Stimulated activated CD4-positive, alpha-beta T cell treated with anti-CD3 and anti-CD28 coated beads, Interleukin-4, amount 100 ng/mL, for 48 hours (primary cell): ENCODE data around the gene CHDH.

Source experiments
- DNase-seq, 2 donors: peaks; one replicate each; pipeline ENCODE4 v3.0.0-alpha.2; 2020; ENCODE audit warnings: low read depth in 2 of 2

CHDH gene

DNA sequence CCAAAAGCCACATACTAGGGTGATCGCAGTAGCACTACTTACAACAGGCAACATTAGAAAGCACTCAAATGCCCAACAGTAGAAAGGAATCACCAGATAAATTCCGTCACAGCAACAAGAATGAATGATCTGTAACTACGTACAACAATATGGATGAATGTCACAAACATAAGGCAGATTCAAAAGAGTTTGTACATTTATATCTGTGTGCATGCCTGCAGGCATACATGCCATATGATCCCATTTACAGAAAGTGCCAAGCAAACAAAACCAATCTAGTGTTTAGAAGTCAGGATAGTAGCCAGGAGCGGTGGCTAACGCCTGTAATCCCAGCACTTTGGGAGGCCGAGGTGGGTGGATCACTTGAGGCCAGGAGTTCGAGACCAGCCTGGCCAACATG, 3.7 kb upstream of the CHDH start:
- no peak for DNase-seq

DNA sequence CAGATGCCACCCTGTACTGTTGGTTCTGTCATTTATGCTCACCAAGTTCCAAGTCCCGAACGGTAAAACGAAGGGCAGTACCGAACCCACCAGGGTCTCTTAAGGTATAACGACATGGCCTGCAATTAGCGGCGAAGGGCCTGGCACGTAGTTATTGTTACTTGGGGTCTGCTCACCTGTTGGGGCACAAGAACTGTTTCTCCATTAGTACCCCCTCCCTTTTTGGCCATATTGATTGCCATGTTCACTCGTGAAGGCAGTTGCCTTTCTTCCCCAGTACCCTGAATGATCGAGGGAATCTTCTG, 584 bp upstream of the CHDH start:
- DNase-seq: no peak

DNA sequence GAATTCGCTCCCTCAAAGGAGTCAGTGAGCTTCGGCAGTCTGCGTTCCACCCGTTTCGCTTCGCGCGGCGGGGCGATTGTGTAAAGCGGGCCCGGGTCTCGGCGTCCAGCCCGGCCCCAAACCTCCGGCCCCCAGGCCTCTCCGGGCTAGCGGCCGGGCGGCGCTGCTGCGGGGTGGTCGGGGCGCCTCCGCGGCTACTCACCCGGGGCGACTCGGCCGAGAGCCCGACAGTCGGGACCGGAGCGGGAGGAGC, 412 bp downstream of the CHDH start:
- DNase-seq: no peak

DNA sequence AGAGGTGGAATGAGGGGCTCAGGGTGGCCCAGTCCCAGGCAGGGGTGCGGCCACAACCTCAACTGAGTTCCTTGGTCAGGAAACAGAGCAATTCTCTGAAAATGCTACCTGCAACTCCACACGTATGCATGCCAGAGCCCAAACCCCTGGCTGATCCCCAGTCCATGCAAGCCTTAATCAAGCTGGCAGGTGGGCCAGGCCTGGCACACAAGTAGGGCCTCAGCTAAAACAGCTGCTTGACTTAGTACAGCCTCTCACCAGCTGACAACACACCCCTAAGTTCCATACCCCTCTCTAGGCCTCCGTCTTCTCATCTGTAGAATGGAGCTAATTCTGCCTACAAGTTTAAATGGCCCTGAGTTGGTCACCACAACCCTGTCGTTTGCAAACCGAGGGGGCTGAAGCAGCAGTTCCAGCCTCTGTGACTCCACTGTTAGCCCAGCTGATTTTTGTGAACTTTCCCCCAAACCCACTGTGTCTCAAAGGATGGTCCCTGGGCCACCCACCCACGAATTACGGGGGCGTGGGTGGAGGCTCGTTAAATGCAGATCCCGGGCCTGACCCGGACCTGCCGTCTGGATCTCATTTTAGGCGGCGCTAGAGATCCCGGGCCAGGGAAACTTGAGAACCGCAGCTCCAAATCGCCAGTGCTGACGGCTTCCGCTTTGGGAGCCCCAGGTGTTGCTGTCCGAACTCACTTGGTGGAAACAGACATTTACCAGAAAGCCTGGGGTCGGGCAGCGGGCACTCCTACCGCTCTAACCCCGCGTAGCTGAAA, 927 bp downstream of the CHDH start:
- DNase-seq: no peak

DNA sequence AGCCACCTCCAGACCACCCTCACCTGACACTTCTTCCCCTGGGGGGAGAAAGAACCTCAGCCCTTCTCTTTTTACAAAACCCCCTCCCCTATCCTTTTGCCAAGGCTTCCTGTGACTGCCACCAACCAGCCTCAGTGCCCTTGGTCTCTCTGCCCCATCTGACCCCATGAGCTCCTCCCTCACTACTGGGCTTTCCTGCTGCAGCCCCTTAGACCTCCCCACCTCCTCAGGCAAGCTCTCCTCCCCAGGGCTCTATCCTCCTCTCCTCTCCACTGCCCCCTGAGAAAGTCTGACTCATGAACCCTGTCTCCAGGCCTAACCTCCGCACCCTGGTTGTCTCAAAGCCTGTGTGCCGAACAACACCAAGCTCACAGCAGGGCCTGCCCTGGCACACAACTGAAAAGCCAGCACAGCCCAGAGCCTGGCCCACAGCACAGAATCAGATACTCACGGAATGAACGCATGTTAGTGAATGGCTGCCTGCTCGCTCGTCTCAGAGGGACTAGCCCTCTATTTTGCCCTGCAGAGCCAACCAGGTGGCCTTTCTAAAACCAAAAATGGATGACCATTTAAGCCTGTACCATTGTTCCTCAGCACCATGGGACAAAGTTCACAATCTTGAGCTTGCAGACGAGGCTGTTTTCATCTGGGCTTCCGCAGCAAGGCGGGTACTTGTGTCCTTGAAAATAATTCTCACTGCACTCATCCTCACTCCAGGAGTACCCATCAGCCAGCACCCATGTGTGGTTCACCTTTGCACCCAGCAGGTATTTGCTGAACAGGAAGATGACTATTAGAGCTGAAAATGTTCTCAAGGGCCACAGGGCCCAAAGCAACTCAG, 1.7 kb downstream of the CHDH start:
- DNase-seq: no peak

DNA sequence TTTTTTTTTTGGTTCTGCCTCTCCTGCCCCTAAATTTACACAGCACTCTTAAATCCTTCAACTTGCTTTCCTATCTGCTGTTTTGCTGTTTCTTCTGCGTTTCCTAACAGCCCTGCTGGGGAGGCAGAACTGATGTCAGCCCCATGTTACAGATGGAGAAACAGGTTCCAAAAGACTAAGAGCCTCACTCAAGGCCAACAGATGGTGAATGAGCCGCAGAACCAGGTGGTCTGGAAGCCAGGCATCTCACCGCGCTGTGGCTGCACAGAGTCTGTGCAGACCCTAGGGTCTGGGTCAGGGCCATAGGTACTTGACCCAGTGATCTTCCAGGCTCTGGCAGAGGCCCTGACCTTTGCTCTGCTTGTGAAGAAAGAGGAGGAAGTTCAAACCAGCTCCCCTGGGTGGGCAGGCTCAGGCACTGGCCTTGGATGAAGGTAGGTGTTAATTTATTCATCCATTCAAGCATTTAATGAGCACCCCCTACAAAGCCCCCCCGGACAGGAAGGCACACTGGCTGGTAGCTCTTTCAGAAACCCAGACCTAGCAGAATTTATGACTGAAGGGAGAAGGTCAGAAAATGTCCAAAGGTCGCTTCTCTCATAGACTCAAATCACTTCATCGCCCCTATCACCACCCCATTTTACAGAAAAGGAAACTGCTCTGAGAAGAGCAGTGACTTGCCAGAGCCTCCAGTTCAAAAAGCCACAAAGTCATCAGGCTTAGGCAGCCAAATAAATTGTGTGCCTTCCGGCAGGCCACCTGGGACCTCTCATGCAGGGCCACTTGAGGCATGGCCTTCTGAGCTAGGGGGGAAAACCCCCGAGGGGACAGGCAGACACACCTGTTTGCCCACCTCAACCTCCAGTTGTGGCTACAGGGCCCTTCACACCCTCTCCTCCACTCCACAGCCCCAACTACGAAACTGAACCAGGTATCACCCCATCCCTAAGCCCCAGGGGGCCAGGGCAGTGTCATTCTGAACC, 2.7 kb downstream of the CHDH start:
- DNase-seq: no peak

DNA sequence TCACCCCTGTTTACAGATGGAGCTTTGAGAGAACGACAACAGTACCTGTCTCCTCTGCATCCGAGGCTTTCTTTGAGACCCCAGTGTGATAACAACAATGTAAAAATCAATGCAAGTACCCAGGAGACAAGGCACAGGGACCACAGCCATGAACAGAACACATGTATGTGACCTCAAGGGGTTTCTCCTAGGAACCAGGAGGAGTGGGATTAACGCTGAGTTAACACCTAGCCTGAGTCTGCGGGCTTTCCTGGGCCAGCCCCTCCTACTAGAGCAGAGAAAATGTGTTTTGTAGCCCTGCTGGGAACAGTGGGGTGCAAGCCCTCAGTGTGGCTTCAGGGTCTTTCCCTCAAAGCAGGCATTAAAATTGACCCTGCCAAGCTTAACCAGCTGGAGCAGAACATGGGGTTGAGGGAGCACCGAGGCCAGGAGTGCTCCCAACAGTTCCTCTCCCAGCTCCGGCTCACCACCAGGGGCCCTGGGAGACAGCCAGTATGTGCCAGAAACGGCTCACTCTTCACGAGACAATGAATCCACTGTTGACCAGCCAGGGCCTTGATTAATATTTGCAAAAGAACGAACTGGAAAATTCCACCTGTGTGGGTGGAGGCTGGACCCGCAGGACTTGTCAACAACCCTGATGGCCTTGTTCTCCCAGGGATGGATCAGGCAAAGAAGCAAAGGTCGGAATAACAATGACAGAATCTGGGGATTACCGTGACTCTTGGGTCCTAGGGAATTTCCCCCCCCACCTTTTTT, 3.6 kb downstream of the CHDH start:
- no peak for DNase-seq

DNA sequence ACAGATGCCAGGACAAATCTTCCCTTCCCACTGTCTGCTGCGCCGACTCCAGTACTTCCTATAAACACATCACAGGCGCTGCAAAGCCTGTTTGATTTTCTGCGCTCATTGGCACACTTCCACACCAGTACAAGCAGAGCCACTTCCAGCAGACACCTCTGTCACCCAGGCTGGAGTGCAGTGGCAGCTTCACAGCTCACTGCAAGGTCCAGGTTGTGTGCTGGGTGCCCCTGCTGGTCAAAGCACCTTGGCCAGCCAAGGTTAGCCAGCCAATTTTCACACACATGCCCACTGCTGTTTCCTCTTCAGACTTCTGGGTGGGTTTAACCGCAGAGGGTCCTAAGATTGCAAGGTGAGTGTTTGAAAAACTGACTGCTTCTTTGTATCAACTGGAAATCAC, 4.9 kb downstream of the CHDH start:
- DNase-seq: no peak

DNA sequence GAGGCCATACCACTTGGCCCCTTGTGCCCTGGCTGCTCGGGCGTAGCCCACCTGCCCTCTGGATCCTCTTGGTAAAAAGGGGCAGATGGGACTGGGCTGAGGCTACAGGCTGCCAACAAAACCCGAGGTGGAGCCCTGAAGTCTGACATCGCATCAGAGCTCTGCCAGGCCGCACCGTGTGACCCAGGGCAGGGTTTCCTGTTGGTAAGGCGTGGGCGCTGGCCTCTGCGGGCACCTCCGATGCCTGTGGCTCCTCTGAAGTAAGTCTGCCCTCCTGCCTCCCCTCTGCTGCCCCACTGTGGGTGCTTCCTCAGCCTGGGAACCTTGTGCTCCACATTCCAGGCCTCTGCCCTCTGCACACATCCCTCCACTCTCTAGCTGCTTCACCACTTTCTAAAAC, 8.9 kb downstream of the CHDH start:
- no peak for DNase-seq

DNA sequence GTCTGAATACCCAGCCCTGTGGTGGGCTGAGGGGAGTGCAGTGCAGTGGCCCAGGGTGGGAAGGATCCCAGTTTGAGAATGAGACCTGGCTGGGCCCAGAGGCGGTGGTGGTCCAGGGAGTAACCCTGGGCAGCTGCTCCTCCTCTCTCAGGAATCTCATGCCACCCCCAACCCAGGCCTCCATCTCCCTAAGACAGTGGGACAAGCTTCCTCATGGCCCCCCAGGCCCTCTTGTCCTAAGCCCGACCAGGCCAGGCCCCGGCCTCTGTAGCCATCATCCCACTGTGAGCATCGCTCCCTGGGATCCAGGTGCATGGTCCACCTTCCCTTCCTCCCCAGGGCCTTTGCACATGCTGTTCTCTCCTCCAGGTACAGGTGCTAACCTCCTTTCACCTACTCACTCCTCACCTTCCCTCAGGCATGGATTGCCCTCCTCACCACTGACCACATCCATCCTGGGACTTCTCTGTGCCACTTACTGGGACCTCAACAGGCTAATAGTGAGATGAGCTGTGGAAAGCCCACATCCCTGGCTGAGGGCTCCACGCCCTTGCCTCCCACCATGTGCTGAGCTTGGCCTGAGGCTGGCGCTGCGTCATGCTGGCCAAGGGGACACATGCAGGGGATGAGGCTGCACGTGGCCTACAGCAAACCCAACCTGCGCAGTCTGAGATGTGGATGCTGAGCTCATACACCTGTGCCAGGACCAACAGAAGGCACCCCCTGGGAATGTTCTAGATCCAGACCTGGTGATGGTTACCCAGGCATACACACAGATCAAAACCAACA, 9.9 kb downstream of the CHDH start:
- no peak for DNase-seq

DNA sequence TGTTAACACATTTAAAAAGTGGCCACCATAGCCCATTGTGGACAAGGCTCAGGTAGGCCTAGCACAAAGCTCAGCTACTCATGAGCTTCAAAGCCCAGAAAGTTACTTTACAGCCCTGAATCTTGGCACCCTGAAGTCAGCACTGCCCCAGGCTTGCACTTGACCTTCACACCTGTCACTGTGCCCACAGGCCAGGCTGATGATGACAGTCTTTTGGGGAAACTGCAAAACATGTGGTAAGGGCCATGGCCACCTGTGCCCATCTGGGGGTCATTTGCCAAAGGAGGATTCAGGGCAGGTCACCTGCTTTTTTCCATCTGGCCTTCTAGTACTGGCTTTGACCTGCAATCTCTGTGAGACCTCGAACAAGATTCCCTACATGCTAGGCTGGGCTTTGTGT, 11.0 kb downstream of the CHDH start:
- no peak for DNase-seq

DNA sequence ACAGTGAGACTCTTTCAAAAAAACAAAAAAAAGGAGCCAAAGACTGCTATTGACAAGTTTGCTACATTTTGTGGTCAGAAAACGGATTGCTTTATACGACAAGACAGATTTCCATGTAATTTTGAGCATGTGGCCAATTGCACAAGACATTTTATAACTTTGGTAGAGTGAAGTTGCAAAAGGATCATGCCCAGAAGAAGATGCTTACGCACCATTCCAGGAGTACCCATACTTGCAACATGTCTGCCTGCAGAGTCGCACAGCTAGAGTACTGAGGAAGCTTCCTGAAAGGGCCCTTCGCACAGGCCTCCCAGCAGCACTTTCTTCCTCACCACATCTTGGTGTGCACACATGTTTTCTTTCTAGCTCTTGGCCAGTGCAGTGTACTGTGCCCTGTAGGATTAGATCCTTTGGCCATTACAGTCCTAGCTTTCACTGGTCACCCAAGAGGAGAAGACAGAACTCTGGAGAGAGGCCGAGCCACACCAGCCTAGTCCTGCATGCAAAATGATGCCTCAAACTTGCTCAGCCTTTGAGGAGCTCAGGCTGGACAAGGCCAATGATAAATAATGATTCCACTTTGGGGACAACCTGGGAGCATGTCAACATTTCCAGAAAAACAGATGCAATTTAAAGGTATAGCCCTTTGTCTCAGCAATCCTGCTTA, 11.7 kb downstream of the CHDH start:
- no peak for DNase-seq

DNA sequence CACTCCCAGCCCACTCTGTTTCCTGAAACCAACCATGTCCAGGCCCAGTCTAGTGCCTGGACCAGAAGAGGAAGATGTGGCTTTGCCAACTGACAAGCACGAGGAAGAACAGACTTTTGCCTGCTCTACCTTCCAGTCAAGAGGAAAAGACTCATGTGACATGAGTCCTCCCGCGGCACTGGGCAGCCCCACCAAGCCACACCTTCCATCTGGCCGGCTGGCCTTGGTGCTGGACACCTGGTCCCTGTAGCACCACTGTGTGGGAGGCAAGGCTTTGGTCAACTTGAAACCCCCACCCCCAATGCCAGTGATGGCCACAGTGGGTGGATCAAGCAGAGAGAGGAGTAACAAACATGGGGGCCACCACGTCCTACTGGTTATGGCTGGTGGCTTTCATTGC, 12.5 kb downstream of the CHDH start:
- no peak for DNase-seq

DNA sequence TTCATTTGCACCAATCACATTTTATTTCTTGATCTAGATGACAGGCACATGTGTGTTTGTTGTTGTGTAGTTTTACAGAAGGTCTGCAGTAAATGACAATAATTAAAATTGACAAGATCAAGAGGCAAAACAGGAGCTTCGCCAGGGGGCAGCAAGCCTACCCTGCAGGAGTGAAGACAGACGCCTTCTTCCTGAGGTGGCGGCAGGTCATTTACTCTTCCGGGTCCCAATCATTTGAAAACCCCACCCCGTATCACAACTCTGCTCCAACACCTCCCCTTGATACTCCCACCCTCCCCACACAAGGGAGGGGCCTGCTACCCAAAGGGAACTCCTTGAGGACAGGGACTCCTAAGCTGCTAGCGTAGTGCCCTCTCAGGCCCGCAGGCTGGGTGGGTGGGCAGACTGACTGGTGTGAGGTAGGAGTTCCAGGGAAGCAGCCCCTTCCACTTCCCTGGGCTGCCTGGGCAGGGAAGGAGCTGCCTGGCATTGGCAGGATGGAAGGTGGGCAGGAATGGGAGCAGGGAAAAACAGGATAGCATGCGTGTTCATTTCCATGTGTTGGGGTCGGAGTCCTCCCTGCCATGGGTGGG, 13.1 kb downstream of the CHDH start:
- DNase-seq: no peak

DNA sequence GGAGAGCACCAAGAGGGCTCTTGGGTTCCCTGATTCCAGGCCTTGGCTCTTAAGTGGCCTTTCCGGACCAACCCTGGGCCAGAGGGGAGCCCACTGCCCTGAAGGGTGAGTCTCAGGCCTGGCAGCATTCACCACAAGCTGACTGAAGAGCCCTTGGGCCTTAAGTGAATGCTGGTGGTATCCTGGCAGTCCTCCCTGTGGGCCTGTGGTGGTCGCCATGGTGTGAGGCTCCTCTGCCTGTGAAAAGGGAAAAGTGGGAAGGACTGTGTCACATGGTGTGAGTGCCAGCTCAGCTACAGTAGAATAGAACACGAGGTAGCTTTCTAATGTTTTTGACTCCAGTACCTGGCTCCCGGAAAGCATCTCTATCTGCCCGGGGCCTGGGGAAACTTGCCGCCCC, 15.3 kb downstream of the CHDH start:
- DNase-seq: no peak

DNA sequence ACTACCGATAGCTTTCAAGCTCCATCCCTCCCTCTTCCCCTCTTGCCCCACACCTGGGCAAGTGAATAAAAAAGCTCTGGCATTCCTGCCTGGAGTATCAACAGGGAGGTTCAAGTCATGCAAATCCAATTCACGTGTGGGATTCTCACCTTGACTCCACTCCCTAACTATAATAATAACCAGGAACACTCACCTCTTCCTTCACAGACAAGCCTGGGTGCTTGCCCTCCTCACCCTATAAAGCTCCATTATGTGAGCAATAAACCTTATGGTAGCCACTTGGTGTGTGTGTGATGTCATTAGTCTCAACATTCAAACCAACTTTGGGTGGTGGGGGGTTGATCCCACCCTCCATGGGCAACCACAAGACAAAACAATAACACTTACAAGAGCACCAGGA, 16.6 kb downstream of the CHDH start:
- no peak for DNase-seq

DNA sequence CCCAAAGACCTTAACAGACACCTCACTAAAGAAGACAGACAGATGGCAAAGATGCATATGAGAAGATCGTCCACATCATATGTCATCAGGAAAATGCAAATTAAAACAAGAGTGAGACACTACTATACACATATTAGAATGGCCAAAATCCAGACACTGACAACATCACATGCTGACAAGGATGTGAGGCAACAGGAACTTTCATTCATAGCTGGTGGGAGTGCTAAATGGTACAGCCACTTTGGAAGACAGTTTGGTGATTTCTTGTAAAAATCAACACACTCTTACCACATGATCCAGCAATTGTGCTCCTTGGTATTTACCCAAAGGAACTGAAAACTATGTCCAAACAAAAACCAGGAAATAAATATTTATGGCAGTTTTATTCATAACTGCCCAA, 17.6 kb downstream of the CHDH start:
- no peak for DNase-seq

DNA sequence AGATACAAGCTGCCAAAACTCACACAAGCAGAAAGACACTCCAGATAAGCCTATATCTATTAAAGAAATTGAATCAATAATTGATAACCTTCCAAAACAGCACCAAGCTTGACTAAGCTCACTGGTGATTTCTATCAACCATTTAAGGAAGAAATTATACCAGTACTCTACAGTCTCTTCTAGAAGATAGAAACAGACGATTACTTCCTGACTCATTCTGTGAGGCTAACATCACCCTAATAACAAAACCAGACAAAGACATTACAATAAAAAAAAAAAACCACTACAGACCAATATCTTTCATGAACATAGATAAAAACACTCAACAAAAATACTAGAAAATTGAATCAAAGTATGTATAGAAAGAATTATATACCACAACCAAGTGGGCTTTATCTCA, 20.2 kb downstream of the CHDH start:
- no peak for DNase-seq

DNA sequence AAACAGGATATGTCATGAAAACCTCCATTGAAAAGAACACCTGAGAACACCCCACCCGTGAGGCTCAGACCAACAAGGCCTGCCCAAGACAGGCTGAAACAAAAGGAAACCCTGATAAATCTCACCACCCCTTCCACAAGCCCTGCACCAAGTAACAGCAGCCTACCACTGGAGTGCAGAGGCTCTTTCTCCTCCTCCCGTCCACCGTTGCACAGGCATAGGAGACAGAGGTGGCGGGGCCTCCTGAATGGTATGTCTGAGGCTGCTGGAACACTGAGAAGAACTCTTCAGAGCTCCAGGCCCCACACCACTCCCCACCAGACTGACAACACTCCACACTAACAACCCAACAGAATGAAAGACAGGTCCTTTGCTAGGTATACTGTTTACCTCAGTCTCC, 21.4 kb downstream of the CHDH start:
- DNase-seq: no peak

DNA sequence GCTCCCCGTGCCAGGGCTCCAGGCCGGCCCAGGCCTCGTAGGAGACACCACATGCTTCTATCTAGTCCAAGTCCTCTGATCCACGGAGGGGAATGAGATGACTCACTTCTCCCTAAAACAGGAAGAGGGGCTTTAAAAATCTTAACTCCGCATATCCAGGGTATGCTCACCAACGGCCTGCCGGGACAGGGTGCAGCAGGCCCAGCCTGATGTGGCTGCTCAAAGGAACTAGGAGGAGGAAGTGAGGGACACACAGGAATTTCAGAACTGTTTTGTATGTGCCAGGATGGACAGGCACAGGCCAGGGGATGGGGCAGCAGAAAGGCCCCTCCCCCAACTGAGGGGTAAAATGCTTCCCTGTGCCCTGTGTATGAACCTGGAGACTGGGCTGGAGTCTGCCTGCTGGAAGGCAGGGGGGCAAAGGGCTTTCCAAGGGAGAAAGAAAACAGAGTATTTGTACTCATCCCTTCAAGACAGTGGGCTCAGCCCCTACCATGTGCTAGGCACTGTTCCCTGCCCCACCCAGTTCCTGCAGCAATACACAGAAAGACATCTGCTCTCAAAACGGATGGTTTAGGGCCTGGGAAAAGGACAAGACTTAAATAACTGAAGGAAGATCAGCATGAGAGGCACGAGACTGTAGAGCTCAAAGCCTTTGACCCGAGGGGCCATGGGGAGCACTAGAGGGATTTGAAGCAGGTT, 22.1 kb downstream of the CHDH start:
- DNase-seq: no peak
